HL-60 (cell line): ENCODE results near the gene FEN1.

Experiments used
- CTCF ChIP-seq: IDR thresholded peaks from one replicate; pipeline ENCODE4 v1.5.1; 2011; ENCODE audit warnings: low read length, control low read depth, inconsistent platforms; ENCODE audit not compliant: insufficient read depth
- GABPA ChIP-seq: IDR thresholded peaks from 2 replicates; pipeline ENCODE4 v1.6.1; 2012; ENCODE audit warnings: low read depth
- POLR2AphosphoS5 ChIP-seq: IDR thresholded peaks from 2 replicates; pipeline ENCODE4 v1.6.1; 2012; ENCODE audit warnings: low read depth
- REST ChIP-seq: IDR thresholded peaks from 2 replicates; pipeline ENCODE4 v1.6.1; 2012; ENCODE audit warnings: low read depth; ENCODE audit not compliant: insufficient replicate concordance
- SPI1 ChIP-seq: IDR thresholded peaks from 2 replicates; pipeline ENCODE4 v1.6.1; 2012; ENCODE audit warnings: low read depth, mild to moderate bottlenecking, borderline replicate concordance

- TF ChIP-seq CTCF: no peak
- no peak for TF ChIP-seq GABPA
- TF ChIP-seq SPI1: no peak
- TF ChIP-seq POLR2AphosphoS5: no peak
- TF ChIP-seq REST: no peak
These were observed 20.7 kb upstream of the FEN1 start for GRCh38 chr11:61771985-61772455.
